GM18873 (cell line): ENCODE data around the gene KAT5.
"Not testable (repeated sequence)": the region's sequence is repeated elsewhere in the genome, so short reads cannot be mapped to it uniquely, and the experiment has no call there.

Experiments
- ATAC-seq: cut with Tn5 transposase; IDR thresholded peaks from one replicate; pipeline ENCODE4 v1.9.1; 2021; ENCODE audit warnings: mild to moderate bottlenecking, moderate library complexity, moderate number of reproducible peaks; ENCODE audit not compliant: unreplicated experiment, low FRiP score

Gene KAT5

DNA sequence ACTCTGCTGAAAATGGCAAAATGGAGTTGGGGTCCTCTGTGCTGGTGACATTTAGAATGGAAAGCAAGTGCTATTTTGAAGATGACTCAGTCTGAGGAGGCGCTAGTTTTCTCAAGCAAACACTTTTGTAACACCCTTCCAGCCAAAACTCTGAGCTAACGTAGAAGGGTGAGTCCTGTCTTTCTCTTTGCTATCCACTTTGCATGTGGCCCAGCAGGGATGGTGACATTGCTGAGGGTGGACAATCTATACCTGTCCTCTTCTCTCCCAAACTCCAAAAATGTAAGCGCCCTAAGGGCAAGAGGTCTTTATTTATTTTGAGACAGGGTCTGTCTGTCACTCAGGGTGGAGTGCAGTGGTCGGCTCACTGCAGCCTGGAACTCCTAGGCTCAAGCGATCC, 3.6 kb upstream of the KAT5 start:
- no peak for ATAC-seq

- ATAC-seq = no peak
These were observed 2.4 kb upstream of the KAT5 start for GRCh38 chr11:65709661-65710060.

DNA sequence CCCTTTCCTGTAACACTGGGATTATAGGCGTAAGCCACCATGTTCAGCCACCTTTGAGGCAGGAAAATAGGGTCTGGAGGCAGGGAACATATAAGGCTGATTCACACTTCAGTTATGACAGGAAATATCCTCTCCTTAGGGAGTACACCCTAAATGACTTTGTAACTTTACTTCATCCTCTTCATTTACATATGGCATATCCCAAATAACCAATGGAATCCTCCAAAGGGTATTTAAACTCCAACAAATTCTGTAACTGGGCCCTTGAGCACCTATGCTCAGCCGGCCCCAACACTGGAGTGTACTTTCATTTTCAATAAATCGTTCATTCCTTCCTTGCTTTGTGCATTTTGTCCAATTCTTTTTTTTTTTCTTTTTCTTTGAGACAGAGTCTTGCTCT, 1.6 kb upstream of the KAT5 start:
- ATAC-seq = no peak

GRCh38 chr11:65712633-65713076, 603 bp downstream of the KAT5 start:
- ATAC-seq = no peak

GRCh38 chr11:65713212-65713969, 1.3 kb downstream of the KAT5 start:
- no peak for ATAC-seq

DNA sequence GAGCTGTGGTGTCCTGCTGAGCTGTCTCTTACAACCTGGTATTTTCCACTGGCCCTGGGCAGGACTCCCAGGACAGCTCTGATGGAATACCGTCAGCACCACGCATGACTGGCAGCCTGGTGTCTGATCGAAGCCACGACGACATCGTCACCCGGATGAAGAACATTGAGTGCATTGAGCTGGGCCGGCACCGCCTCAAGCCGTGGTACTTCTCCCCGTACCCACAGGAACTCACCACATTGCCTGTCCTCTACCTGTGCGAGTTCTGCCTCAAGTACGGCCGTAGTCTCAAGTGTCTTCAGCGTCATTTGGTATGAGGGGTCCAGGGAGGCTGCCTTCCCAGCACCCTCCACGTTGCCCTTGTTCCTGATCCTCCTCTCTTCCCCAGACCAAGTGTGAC, 2.4 kb downstream of the KAT5 start:
- no peak for ATAC-seq

- ATAC-seq = no peak
These were observed 4.2 kb downstream of the KAT5 start for GRCh38 chr11:65716302-65716701.

GRCh38 chr11:65716774-65717405, 4.8 kb downstream of the KAT5 start:
- no peak for ATAC-seq

DNA sequence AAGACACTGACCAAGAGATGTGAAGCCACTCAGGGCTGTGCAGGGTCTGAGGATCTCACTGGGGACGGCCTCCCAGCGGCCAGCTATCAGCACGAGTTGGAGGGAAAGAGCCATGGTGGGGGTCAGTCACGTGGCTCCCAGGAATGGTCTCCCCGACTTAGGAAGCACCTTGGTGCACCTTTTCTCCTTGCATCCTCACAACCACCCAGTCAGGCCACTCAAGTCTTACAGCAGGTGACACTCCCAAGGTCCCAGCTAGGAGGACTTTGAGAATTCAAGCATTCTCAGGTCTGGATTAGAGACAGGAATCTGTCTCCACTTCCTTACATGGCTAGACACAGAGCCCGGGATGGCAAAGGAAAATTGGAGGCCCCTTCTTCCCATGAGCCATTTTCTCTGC, 5.9 kb downstream of the KAT5 start:
- ATAC-seq = no peak

DNA sequence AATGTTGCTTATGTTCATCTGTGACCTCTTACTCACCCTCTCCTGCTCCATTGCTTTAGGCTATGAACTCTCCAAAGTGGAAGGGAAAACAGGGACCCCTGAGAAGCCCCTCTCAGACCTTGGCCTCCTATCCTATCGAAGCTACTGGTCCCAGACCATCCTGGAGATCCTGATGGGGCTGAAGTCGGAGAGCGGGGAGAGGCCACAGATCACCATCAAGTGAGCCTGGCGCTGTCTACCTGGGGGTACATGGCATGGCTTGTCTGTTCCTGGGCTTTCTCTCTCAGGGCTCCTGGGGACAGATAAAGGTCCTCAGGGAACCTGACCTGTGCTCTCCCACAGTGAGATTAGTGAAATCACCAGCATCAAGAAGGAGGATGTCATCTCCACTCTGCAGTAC, 6.5 kb downstream of the KAT5 start:
- ATAC-seq = no peak

- ATAC-seq = no peak
These were observed 7.0 kb downstream of the KAT5 start for GRCh38 chr11:65718964-65719492.

- no peak for ATAC-seq
These were observed 7.8 kb downstream of the KAT5 start for GRCh38 chr11:65719871-65720210.

GRCh38 chr11:65720211-65720934, 8.3 kb downstream of the KAT5 start, which contains the start of gene RNASEH2C:
RNASEH2C (minus strand) TSS chr11:65720798; CDS start chr11:65720758, 40 bp downstream.
- peak; percentile 51 for ATAC-seq

- no peak for ATAC-seq
These were observed 10.2 kb downstream of the KAT5 start for GRCh38 chr11:65722261-65722660.

- no peak for ATAC-seq
These were observed 14.6 kb downstream of the KAT5 start for GRCh38 chr11:65726660-65727059.

DNA sequence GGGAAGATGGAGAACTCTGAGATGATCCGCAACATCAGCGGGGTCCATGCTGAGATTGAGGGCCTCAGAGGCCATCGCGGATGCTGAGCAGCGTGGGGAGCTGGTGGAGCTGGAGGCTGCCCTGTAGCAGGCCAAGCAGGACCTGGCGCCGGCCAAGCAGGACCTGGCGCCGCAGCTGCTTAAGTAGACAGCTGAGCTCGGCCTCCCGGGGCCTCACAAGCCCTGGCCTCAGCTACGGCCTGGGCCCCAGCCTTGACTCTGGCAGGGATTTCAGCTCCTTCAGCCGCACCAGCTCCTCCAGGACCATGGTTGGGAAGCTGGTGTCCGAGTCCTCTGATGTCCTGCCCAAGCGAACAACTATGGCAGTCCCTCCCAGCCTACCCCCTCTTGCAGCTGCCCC, 15.8 kb downstream of the KAT5 start:
- no peak for ATAC-seq

DNA sequence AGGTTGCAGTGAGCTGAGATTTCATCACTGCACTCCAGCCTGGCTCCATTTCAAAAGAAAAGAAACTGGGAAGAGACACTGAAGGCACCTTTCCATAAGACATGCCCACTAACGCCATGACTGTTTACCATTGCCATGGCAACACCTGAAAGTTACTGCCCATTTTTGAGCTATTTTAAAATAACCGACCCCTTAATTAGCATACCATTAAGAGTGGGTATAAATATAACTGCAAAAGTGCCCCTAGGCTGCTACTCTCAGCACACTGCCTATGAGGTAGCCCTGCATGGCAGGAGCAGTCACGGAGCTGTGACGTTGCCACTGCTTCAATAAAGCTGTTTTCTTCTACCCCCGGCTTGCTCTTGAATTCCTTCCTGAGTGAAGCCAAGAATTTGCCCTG, 18.4 kb downstream of the KAT5 start:
- ATAC-seq = no peak

- ATAC-seq = not testable (repeated sequence)
These were observed 23.1 kb downstream of the KAT5 start for GRCh38 chr11:65735111-65735510.

GRCh38 chr11:65736810-65737209, 24.8 kb downstream of the KAT5 start:
- no peak for ATAC-seq

DNA sequence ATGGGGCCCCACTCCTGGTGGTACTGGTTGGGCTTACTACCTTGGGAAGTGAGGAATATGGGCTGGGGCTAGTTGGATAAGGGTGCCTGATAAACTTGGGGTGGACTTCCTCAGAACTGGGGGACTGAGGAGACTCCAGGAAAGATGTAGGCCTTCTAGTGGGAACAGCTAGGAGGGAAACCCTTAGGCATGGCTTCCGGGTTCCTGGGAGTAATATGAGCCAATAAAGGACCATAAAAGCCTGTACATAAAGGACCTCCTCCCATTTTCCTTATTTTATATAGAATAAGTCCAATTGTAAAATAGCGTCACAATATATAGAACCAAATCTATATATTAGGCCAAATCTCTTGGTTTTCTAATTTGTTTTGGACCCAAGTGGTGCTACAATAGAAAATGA, 27.0 kb downstream of the KAT5 start:
- ATAC-seq = no peak

DNA sequence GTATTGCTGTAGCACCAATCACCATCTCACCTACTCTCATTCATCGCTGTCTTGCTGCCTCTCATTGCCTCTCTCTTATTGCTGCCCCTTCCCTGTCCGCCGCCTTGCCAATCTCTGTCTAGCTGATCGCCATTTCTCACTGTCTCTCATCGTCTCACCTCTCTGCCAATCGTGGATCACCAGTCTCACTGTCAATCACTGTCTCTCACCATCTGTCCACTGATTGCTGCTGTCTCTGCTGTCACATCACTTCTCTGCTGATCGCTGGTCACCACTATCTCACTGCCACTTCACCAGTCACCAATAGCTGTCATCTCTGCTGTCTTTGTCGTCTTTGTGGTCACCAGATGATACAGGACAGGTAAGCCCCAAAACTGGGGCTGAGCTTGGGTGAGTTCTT, 29.1 kb downstream of the KAT5 start:
- no peak for ATAC-seq
